ENCODE results near the gene COBLL1.

COBLL1 gene

GRCh38 chr2:164705412-164706167, 136.0 kb downstream of the COBLL1 start:
- Histone ChIP-seq H3K79me2 (ENCODE audit: insufficient read depth, low read length) (no peaks in the 10 kb centered on the region), H4K20me1 (ENCODE audit: insufficient read depth, low read length) (no peaks in the 10 kb centered on the region), H3K27ac (ENCODE audit: low read length) (no peak overlapping the region), H3K27me3 (ENCODE audit: insufficient read depth, low read length, poor library complexity) (no peaks in the 10 kb centered on the region), H3K9ac (ENCODE audit: low read depth, low read length) (no peak overlapping the region), H3K4me2 (ENCODE audit: insufficient read depth, low read length) (no peak overlapping the region), H3K4me3 (ENCODE audit: low read depth in 1 of 2, low read length in 2 of 2) (no peak overlapping the region), H2AFZ (ENCODE audit: low read depth, low read length) (no peak overlapping the region), H3K4me1 (ENCODE audit: insufficient read depth, low read length) (no peaks in the 10 kb centered on the region), H3K36me3 (ENCODE audit: insufficient read depth, low read length) (no peaks in the 10 kb centered on the region), H3K9me3 (ENCODE audit: insufficient read depth, low read length, severe bottlenecking) (no peaks in the 10 kb centered on the region)
- ATAC-seq (ENCODE audit: insufficient read depth, low read depth) (no peak), DNase-seq (no peak)
- no peak for TF ChIP-seq EZH2 (IDR thresholded peaks at IDR 0.05; ENCODE audit: borderline replicate concordance, low read depth, low read length, severe bottlenecking)
- TF ChIP-seq, protein P1, sequence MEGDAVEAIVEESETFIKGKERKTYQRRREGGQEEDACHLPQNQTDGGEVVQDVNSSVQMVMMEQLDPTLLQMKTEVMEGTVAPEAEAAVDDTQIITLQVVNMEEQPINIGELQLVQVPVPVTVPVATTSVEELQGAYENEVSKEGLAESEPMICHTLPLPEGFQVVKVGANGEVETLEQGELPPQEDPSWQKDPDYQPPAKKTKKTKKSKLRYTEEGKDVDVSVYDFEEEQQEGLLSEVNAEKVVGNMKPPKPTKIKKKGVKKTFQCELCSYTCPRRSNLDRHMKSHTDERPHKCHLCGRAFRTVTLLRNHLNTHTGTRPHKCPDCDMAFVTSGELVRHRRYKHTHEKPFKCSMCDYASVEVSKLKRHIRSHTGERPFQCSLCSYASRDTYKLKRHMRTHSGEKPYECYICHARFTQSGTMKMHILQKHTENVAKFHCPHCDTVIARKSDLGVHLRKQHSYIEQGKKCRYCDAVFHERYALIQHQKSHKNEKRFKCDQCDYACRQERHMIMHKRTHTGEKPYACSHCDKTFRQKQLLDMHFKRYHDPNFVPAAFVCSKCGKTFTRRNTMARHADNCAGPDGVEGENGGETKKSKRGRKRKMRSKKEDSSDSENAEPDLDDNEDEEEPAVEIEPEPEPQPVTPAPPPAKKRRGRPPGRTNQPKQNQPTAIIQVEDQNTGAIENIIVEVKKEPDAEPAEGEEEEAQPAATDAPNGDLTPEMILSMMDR (IDR thresholded peaks at IDR 0.05; ENCODE audit: borderline replicate concordance, extremely low read depth, low read length, poor library complexity, severe bottlenecking), result no peak

- DNase-seq (no peak), ATAC-seq (ENCODE audit: insufficient read depth, low read depth) (no peak)
- H3K79me2 ChIP-seq (ENCODE audit: insufficient read depth, low read length), result no peaks in the 10 kb centered on the region
- H3K9ac ChIP-seq (ENCODE audit: low read depth, low read length), result no peak overlapping the region
- H3K9me3 ChIP-seq (ENCODE audit: insufficient read depth, low read length, severe bottlenecking), result no peaks in the 10 kb centered on the region
- H3K4me2 ChIP-seq (ENCODE audit: insufficient read depth, low read length), result no peak overlapping the region
- H2AFZ ChIP-seq (ENCODE audit: low read depth, low read length), result no peak overlapping the region
- H3K4me3 ChIP-seq (ENCODE audit: low read depth in 1 of 2, low read length in 2 of 2), result no peak overlapping the region
- H3K27me3 ChIP-seq (ENCODE audit: insufficient read depth, low read length, poor library complexity), result no peaks in the 10 kb centered on the region
- no peak overlapping the region for H3K27ac ChIP-seq (ENCODE audit: low read length)
- H3K4me1 ChIP-seq (ENCODE audit: insufficient read depth, low read length), result no peaks in the 10 kb centered on the region
- no peaks in the 10 kb centered on the region for H3K36me3 ChIP-seq (ENCODE audit: insufficient read depth, low read length)
- TF ChIP-seq, protein P1 (IDR thresholded peaks at IDR 0.05; ENCODE audit: borderline replicate concordance, extremely low read depth, low read length, poor library complexity, severe bottlenecking), result no peak
- no peak for TF ChIP-seq EZH2 (IDR thresholded peaks at IDR 0.05; ENCODE audit: borderline replicate concordance, low read depth, low read length, severe bottlenecking)
- H4K20me1 ChIP-seq (ENCODE audit: insufficient read depth, low read length), result no peaks in the 10 kb centered on the region
These were observed 137.5 kb downstream of the COBLL1 start for GRCh38 chr2:164703915-164704706.

DNA sequence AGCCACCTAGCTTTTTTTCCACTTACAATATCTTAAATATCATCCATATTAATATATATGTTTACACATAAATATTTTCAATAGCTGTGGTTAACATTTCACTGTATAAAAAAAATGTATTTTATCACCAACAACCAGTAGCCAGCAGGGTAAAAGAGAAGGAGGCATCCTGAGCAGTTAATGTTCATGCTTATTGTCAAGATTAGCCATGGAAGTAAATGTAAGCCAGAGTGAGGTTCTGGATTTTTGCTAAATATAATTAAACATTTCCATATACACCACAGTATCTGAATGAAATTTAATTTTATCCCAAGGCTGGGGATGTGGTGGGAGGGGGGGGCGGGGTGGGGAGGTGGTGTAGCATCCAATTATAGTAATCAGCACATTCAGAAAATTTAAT, 140.1 kb downstream of the COBLL1 start:
- DNase-seq (no peak), ATAC-seq (ENCODE audit: insufficient read depth, low read depth) (no peak)
- Histone ChIP-seq H2AFZ (ENCODE audit: low read depth, low read length) (no peak overlapping the region), H3K27ac (ENCODE audit: low read length) (no peak overlapping the region), H3K36me3 (ENCODE audit: insufficient read depth, low read length) (no peaks in the 10 kb centered on the region), H3K4me1 (ENCODE audit: insufficient read depth, low read length) (no peaks in the 10 kb centered on the region), H3K27me3 (ENCODE audit: insufficient read depth, low read length, poor library complexity) (no peaks in the 10 kb centered on the region), H3K9ac (ENCODE audit: low read depth, low read length) (no peak overlapping the region), H3K79me2 (ENCODE audit: insufficient read depth, low read length) (no peaks in the 10 kb centered on the region), H3K9me3 (ENCODE audit: insufficient read depth, low read length, severe bottlenecking) (no peaks in the 10 kb centered on the region), H3K4me2 (ENCODE audit: insufficient read depth, low read length) (no peak overlapping the region), H3K4me3 (ENCODE audit: low read depth in 1 of 2, low read length in 2 of 2) (no peak overlapping the region), H4K20me1 (ENCODE audit: insufficient read depth, low read length) (no peaks in the 10 kb centered on the region)
- TF ChIP-seq EZH2 (IDR thresholded peaks at IDR 0.05; ENCODE audit: borderline replicate concordance, low read depth, low read length, severe bottlenecking), result no peak
- TF ChIP-seq, protein P1 (IDR thresholded peaks at IDR 0.05; ENCODE audit: borderline replicate concordance, extremely low read depth, low read length, poor library complexity, severe bottlenecking), result no peak

Data from DND-41 (cell line).